Keratinocyte (primary cell): ENCODE measurements around the gene CNNM3. TPM values are rescaled to one million over a fixed set of nuclear protein-coding genes. Genes with fewer than 3 reads are reported as not detected.
A peak's percentile ranks its signal among the peaks of the same experiment; 100 is the strongest.

ENCODE experiments used
- DNase-seq: peaks from one replicate; pipeline ENCODE4 v3.0.0-alpha.2; 2011; ENCODE audit warnings: low read depth, missing footprints, low spot score
- FAIRE-seq: peaks from 2 replicates; lab custom pipeline; 2011; peaks lifted over from hg19 to GRCh38; lab: Jason Lieb, UNC
- H2AFZ ChIP-seq: 2 replicates; pipeline ENCODE4 v1.6.0; 2012; ENCODE audit warnings: low read length, control low read depth, inconsistent platforms; ENCODE audit not compliant: control insufficient read depth
- H3K27ac ChIP-seq: 2 replicates; pipeline ENCODE4 v1.5.1; 2011; ENCODE audit warnings: low read length; ENCODE audit not compliant: control insufficient read depth, insufficient read depth
- H3K27me3 ChIP-seq: 3 replicates; pipeline ENCODE4 v1.6.0; 2011; ENCODE audit warnings: low read length; ENCODE audit not compliant: control insufficient read depth, insufficient read depth; ENCODE audit errors: extremely low read depth
- H3K36me3 ChIP-seq, 2 experiments: 2 replicates in 1 of 2; 3 replicates in 1 of 2; pipeline ENCODE4 v1.5.1; 2011; ENCODE audit warnings: low read length in 2 of 2, mild to moderate bottlenecking in 1 of 2; ENCODE audit not compliant: control insufficient read depth in 2 of 2, insufficient read depth in 2 of 2; ENCODE audit errors: extremely low read depth in 1 of 2
- H3K4me1 ChIP-seq: 3 replicates; pipeline ENCODE4 v1.5.1; 2011; ENCODE audit warnings: low read length; ENCODE audit not compliant: control insufficient read depth, insufficient read depth; ENCODE audit errors: extremely low read depth
- H3K4me2 ChIP-seq: 3 replicates; pipeline ENCODE4 v1.6.0; 2011; ENCODE audit warnings: low read depth, low read length; ENCODE audit not compliant: control insufficient read depth, insufficient read depth; ENCODE audit errors: extremely low read depth
- H3K4me3 ChIP-seq, 3 experiments: fragments of 200-600 bp in 1 of 3; sonication (generic) in 1 of 3; 2 replicates in 2 of 3; 3 replicates in 1 of 3; pipeline ENCODE4 v1.5.1; 2011 to 2016; ENCODE audit warnings: low read length in 3 of 3, mild to moderate bottlenecking in 3 of 3, control low read depth in 2 of 3, inconsistent platforms in 1 of 3, low read depth in 1 of 3, mixed read lengths in 1 of 3, mixed run types in 1 of 3, moderate library complexity in 1 of 3; ENCODE audit not compliant: control insufficient read depth in 2 of 3, insufficient read depth in 2 of 3; ENCODE audit errors: extremely low read depth in 1 of 3
- H3K79me2 ChIP-seq: 2 replicates; pipeline ENCODE4 v1.6.0; 2012; ENCODE audit warnings: low read length; ENCODE audit not compliant: control insufficient read depth, insufficient read depth
- H3K9ac ChIP-seq: 3 replicates; pipeline ENCODE4 v1.6.0; 2011; ENCODE audit warnings: low read length; ENCODE audit not compliant: control insufficient read depth, insufficient read depth; ENCODE audit errors: extremely low read depth
- H3K9me1 ChIP-seq: 3 replicates; pipeline ENCODE4 v1.6.0; 2011; ENCODE audit warnings: low read length; ENCODE audit not compliant: control insufficient read depth, insufficient read depth; ENCODE audit errors: extremely low read depth
- H3K9me3 ChIP-seq: 2 replicates; pipeline ENCODE4 v1.5.1; 2012; ENCODE audit warnings: low read depth, low read length; ENCODE audit not compliant: control insufficient read depth
- H4K20me1 ChIP-seq: 3 replicates; pipeline ENCODE4 v1.6.0; 2011; ENCODE audit warnings: low read length; ENCODE audit not compliant: control insufficient read depth, insufficient read depth; ENCODE audit errors: extremely low read depth
- CTCF ChIP-seq, 3 experiments: IDR thresholded peaks in 1 of 3; conservative IDR thresholded peaks in 1 of 3; optimal IDR thresholded peaks in 1 of 3; 2 replicates in 2 of 3; 3 replicates in 1 of 3; pipeline versions ENCODE3 to v1.5.1; 2011; ENCODE audit warnings: low read length in 3 of 3, mild to moderate bottlenecking in 3 of 3, moderate library complexity in 2 of 3, control low read depth in 1 of 3, inconsistent platforms in 1 of 3; ENCODE audit not compliant: insufficient read depth in 2 of 3; ENCODE audit errors: extremely low read depth in 1 of 3
- EZH2 ChIP-seq: IDR thresholded peaks from one replicate; pipeline ENCODE4 v1.6.1; 2012; ENCODE audit warnings: inconsistent platforms, mild to moderate bottlenecking, low read length, moderate library complexity
- dilution Hi-C: fragments of 300-500 bp; cut with MboI; formaldehyde crosslinking; loops from one replicate; pipeline ENCODE4 v1.7.0; 2020; ENCODE audit warnings: low sequenced_read_pairs; ENCODE audit not compliant: extremely low pct_ligation_motif_present
- polyA plus RNA-seq, 5 experiments: library from polyadenylated mRNA; depleted of rRNA in 3 of 5; stranded (reverse) in 3 of 5; stranded (forward) in 1 of 5; unstranded in 1 of 5; fragments of >200 nt; gene quantifications; 1 replicate in 1 of 5; 2 replicates in 3 of 5; 3 replicates in 1 of 5; pipeline versions ENCODE4 v1.2.1 to v1.2.3, GENCODE V29; 2011 to 2012; ENCODE audit warnings: missing spikeins in 2 of 5, low read depth in 1 of 5, low replicate concordance in 1 of 5

CNNM3 gene
- polyA plus RNA-seq, 1 donor (not counting 4 experiments of a cell fraction or from before 2014, with no cell fraction given), result 2.3 TPM

- H3K27ac ChIP-seq, result no peak overlapping the region
- dilution Hi-C loops, result no loop called here
- no peak for FAIRE-seq
- H3K4me3 ChIP-seq, result no peak overlapping the region
- H3K9ac ChIP-seq, result no peak overlapping the region
- no peak for TF ChIP-seq EZH2
- TF ChIP-seq CTCF (optimal IDR thresholded peaks at IDR 0.05 in 1 of 3, IDR thresholded peaks at IDR 0.05 in 1 of 3, conservative IDR thresholded peaks at IDR 0.05 in 1 of 3; ENCODE audit: extremely low read depth in 1 of 3, insufficient read depth in 2 of 3, low read length in 3 of 3), result no peak
- peaks cover 5% of the 10 kb centered on the region for H3K79me2 ChIP-seq
- no peak for DNase-seq
- peaks cover 3% of the 10 kb centered on the region for H4K20me1 ChIP-seq
- H3K9me3 ChIP-seq, result no peaks in the 10 kb centered on the region
- no peak overlapping the region for H2AFZ ChIP-seq
- no peaks in the 10 kb centered on the region for H3K9me1 ChIP-seq
- no peaks in the 10 kb centered on the region for H3K27me3 ChIP-seq
- peaks cover 0 to 1% of the 10 kb centered on the region in 2 experiments for H3K36me3 ChIP-seq
- no peak overlapping the region for H3K4me2 ChIP-seq
- H3K4me1 ChIP-seq, result peaks cover 14% of the 10 kb centered on the region
These were observed 3.2 kb downstream of the CNNM3 start for GRCh38 chr2:96819128-96819875.

- Histone ChIP-seq H3K9me1 (no peaks in the 10 kb centered on the region), H3K36me3 (peaks cover 0 to 1% of the 10 kb centered on the region in 2 experiments), H3K9me3 (no peaks in the 10 kb centered on the region), H4K20me1 (peaks cover 3% of the 10 kb centered on the region), H3K79me2 (peaks cover 5% of the 10 kb centered on the region), H3K4me3 (no peak overlapping the region), H3K4me1 (peaks cover 14% of the 10 kb centered on the region), H2AFZ (no peak overlapping the region), H3K27me3 (no peaks in the 10 kb centered on the region), H3K4me2 (no peak overlapping the region), H3K27ac (no peak overlapping the region), H3K9ac (no peak overlapping the region)
- dilution Hi-C loops, result no loop called here
- DNase-seq, result no peak
- TF ChIP-seq EZH2 (no peak), CTCF (optimal IDR thresholded peaks at IDR 0.05 in 1 of 3, IDR thresholded peaks at IDR 0.05 in 1 of 3, conservative IDR thresholded peaks at IDR 0.05 in 1 of 3; ENCODE audit: extremely low read depth in 1 of 3, insufficient read depth in 2 of 3, low read length in 3 of 3) (peak in 1 of 3 experiments; percentile 3)
- FAIRE-seq, result no peak
These were observed 3.9 kb downstream of the CNNM3 start for GRCh38 chr2:96819876-96820511.
